GM23338 (cell line): ENCODE measurements around the gene PLCG2.

ENCODE experiments used
- EZH2 ChIP-seq: fragments of 200-600 bp; sonication (generic); IDR thresholded peaks from one replicate; pipeline ENCODE4 v1.8.0; 2017; ENCODE audit warnings: antibody characterized with exemption, mild to moderate bottlenecking, low read depth; ENCODE audit not compliant: unreplicated experiment
- EZH2phosphoT487 ChIP-seq: fragments of 200-600 bp; sonication (generic); IDR thresholded peaks from one replicate; pipeline ENCODE4 v1.8.1; 2018; ENCODE audit warnings: antibody characterized with exemption; ENCODE audit not compliant: unreplicated experiment
- JUNB ChIP-seq: IDR thresholded peaks from one replicate; pipeline ENCODE4 v1.6.1; 2016; ENCODE audit warnings: antibody characterized with exemption; ENCODE audit not compliant: unreplicated experiment
- POLR2AphosphoS5 ChIP-seq: IDR thresholded peaks from 2 replicates; pipeline ENCODE4 v1.6.1; 2016; ENCODE audit warnings: antibody characterized with exemption, low read depth
- STAT1 ChIP-seq: IDR thresholded peaks from one replicate; pipeline ENCODE4 v1.6.1; 2016; ENCODE audit warnings: antibody characterized with exemption; ENCODE audit not compliant: unreplicated experiment
- ZNF114 ChIP-seq: fragments of 250-450 bp; sonication (Bioruptor Pico); IDR thresholded peaks from 2 replicates; pipeline ENCODE4 v1.5.0; 2020; ENCODE audit warnings: mild to moderate bottlenecking, moderate library complexity
- ZNF331 ChIP-seq: fragments of 250-450 bp; sonication (Bioruptor Pico); IDR thresholded peaks from 2 replicates; pipeline ENCODE4 v1.5.0; 2020; ENCODE audit warnings: low read depth, mild to moderate bottlenecking, moderate library complexity
- TF ChIP-seq, protein P1 (sequence below): fragments of 250-450 bp; sonication (Bioruptor Pico); IDR thresholded peaks from 2 replicates; pipeline ENCODE4 v1.5.0; 2020; ENCODE audit warnings: mild to moderate bottlenecking, moderate library complexity
- TF ChIP-seq, protein P2 (sequence below), 2 experiments: fragments of 200-600 bp in 1 of 2; sonication (generic) in 1 of 2; conservative IDR thresholded peaks; 2 replicates each; pipeline versions ENCODE4 v1.5.1 to v1.6.1; 2016 to 2017; ENCODE audit warnings: antibody characterized with exemption in 2 of 2, low read depth in 2 of 2, mild to moderate bottlenecking in 2 of 2, moderate library complexity in 1 of 2
- TF ChIP-seq, protein P3 (sequence below): IDR thresholded peaks from one replicate; pipeline ENCODE4 v1.6.1; 2018; ENCODE audit warnings: antibody characterized with exemption; ENCODE audit not compliant: unreplicated experiment
- TF ChIP-seq, protein P4 (sequence below): IDR thresholded peaks from 2 replicates; pipeline ENCODE4 v1.6.1; 2016; ENCODE audit warnings: antibody characterized with exemption

DNA sequence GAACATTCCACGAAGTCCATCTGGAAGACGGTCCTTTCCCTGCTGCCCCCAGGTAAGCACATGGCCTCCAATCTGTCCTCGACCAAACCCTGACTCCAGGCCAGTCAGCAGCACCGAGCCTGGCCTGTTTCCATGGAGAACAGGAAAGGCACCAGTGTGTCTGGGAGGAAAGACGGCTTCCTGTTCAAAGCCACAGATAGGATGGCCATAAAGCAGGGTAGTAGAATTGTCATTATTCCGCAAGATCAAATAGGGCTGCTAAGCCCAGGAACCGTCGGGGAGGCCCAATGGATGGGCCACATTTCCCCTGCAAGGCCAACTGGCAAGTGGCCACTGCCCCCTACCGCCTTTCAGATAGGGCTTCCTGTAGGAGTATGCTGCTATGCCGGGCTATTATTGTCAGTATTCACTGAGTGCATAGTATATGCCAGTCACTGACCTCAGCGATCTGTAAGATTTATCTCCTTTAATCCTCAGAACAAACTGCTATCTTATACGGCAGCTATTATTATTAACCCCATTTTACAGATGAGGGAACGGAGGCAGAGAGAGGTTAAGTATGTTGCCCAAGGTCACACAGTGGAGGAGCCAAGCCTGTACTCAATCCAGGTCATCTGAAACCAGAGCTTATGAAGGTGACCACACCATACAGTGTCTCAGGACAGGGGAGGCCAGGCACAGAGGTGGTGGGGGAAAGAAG lies 23.0 kb upstream of the PLCG2 start:
- TF ChIP-seq, protein P1, sequence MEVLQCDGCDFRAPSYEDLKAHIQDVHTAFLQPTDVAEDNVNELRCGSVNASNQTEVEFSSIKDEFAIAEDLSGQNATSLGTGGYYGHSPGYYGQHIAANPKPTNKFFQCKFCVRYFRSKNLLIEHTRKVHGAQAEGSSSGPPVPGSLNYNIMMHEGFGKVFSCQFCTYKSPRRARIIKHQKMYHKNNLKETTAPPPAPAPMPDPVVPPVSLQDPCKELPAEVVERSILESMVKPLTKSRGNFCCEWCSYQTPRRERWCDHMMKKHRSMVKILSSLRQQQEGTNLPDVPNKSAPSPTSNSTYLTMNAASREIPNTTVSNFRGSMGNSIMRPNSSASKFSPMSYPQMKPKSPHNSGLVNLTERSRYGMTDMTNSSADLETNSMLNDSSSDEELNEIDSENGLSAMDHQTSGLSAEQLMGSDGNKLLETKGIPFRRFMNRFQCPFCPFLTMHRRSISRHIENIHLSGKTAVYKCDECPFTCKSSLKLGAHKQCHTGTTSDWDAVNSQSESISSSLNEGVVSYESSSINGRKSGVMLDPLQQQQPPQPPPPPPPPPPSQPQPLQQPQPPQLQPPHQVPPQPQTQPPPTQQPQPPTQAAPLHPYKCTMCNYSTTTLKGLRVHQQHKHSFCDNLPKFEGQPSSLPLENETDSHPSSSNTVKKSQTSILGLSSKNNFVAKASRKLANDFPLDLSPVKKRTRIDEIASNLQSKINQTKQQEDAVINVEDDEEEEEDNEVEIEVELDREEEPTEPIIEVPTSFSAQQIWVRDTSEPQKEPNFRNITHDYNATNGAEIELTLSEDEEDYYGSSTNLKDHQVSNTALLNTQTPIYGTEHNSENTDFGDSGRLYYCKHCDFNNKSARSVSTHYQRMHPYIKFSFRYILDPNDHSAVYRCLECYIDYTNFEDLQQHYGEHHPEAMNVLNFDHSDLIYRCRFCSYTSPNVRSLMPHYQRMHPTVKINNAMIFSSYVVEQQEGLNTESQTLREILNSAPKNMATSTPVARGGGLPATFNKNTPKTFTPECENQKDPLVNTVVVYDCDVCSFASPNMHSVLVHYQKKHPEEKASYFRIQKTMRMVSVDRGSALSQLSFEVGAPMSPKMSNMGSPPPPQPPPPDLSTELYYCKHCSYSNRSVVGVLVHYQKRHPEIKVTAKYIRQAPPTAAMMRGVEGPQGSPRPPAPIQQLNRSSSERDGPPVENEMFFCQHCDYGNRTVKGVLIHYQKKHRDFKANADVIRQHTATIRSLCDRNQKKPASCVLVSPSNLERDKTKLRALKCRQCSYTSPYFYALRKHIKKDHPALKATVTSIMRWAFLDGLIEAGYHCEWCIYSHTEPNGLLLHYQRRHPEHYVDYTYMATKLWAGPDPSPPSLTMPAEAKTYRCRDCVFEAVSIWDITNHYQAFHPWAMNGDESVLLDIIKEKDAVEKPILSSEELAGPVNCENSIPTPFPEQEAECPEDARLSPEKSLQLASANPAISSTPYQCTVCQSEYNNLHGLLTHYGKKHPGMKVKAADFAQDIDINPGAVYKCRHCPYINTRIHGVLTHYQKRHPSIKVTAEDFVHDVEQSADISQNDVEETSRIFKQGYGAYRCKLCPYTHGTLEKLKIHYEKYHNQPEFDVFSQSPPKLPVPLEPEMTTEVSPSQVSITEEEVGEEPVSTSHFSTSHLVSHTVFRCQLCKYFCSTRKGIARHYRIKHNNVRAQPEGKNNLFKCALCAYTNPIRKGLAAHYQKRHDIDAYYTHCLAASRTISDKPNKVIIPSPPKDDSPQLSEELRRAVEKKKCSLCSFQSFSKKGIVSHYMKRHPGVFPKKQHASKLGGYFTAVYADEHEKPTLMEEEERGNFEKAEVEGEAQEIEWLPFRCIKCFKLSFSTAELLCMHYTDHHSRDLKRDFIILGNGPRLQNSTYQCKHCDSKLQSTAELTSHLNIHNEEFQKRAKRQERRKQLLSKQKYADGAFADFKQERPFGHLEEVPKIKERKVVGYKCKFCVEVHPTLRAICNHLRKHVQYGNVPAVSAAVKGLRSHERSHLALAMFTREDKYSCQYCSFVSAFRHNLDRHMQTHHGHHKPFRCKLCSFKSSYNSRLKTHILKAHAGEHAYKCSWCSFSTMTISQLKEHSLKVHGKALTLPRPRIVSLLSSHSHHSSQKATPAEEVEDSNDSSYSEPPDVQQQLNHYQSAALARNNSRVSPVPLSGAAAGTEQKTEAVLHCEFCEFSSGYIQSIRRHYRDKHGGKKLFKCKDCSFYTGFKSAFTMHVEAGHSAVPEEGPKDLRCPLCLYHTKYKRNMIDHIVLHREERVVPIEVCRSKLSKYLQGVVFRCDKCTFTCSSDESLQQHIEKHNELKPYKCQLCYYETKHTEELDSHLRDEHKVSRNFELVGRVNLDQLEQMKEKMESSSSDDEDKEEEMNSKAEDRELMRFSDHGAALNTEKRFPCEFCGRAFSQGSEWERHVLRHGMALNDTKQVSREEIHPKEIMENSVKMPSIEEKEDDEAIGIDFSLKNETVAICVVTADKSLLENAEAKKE = no peak
- TF ChIP-seq, protein P2, sequence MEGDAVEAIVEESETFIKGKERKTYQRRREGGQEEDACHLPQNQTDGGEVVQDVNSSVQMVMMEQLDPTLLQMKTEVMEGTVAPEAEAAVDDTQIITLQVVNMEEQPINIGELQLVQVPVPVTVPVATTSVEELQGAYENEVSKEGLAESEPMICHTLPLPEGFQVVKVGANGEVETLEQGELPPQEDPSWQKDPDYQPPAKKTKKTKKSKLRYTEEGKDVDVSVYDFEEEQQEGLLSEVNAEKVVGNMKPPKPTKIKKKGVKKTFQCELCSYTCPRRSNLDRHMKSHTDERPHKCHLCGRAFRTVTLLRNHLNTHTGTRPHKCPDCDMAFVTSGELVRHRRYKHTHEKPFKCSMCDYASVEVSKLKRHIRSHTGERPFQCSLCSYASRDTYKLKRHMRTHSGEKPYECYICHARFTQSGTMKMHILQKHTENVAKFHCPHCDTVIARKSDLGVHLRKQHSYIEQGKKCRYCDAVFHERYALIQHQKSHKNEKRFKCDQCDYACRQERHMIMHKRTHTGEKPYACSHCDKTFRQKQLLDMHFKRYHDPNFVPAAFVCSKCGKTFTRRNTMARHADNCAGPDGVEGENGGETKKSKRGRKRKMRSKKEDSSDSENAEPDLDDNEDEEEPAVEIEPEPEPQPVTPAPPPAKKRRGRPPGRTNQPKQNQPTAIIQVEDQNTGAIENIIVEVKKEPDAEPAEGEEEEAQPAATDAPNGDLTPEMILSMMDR (conservative IDR thresholded peaks at IDR 0.05; ENCODE audit: low read depth in 2 of 2) = peak in 1 of 2 experiments; percentile 33; a peak in 2 of 4 replicates
- no peak for TF ChIP-seq EZH2phosphoT487
- TF ChIP-seq, protein P3, sequence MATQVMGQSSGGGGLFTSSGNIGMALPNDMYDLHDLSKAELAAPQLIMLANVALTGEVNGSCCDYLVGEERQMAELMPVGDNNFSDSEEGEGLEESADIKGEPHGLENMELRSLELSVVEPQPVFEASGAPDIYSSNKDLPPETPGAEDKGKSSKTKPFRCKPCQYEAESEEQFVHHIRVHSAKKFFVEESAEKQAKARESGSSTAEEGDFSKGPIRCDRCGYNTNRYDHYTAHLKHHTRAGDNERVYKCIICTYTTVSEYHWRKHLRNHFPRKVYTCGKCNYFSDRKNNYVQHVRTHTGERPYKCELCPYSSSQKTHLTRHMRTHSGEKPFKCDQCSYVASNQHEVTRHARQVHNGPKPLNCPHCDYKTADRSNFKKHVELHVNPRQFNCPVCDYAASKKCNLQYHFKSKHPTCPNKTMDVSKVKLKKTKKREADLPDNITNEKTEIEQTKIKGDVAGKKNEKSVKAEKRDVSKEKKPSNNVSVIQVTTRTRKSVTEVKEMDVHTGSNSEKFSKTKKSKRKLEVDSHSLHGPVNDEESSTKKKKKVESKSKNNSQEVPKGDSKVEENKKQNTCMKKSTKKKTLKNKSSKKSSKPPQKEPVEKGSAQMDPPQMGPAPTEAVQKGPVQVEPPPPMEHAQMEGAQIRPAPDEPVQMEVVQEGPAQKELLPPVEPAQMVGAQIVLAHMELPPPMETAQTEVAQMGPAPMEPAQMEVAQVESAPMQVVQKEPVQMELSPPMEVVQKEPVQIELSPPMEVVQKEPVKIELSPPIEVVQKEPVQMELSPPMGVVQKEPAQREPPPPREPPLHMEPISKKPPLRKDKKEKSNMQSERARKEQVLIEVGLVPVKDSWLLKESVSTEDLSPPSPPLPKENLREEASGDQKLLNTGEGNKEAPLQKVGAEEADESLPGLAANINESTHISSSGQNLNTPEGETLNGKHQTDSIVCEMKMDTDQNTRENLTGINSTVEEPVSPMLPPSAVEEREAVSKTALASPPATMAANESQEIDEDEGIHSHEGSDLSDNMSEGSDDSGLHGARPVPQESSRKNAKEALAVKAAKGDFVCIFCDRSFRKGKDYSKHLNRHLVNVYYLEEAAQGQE = no peak
- no peak for TF ChIP-seq POLR2AphosphoS5
- no peak for TF ChIP-seq EZH2
- no peak for TF ChIP-seq STAT1
- TF ChIP-seq JUNB = no peak
- TF ChIP-seq ZNF114 (CRISPR knock-in tag) = no peak
- TF ChIP-seq, protein P4, sequence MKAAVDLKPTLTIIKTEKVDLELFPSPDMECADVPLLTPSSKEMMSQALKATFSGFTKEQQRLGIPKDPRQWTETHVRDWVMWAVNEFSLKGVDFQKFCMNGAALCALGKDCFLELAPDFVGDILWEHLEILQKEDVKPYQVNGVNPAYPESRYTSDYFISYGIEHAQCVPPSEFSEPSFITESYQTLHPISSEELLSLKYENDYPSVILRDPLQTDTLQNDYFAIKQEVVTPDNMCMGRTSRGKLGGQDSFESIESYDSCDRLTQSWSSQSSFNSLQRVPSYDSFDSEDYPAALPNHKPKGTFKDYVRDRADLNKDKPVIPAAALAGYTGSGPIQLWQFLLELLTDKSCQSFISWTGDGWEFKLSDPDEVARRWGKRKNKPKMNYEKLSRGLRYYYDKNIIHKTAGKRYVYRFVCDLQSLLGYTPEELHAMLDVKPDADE = no peak
- TF ChIP-seq ZNF331 (CRISPR knock-in tag) = no peak
